ENCODE results near the gene KCNAB1.

KCNAB1 gene

DNA sequence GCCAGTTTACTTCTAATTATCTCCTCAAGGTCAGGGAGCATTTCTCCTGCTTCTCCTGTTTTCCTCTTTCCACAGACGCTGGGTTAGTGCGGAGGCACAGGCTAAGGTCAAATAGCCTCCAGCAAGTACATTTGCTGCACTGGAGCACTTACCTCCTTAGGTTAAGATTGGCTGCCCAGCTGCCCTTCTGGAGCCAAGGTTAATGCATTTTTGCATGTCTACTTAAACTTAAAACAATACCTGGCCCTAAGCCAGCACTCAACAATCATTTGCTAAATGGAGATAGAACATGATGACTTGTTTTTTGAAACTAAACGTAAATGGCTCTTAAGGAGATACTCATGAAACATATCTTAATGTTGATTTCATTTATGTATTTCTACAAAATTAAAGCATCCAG lies 351.1 kb downstream of the KCNAB1 start:
- DNase-seq = no peak
- Histone ChIP-seq H3K9me3 (replicated peaks; ENCODE audit: insufficient read depth, low read length) (no peaks in the 10 kb centered on the region), H2AFZ (ENCODE audit: low read length) (no peak overlapping the region)

DNA sequence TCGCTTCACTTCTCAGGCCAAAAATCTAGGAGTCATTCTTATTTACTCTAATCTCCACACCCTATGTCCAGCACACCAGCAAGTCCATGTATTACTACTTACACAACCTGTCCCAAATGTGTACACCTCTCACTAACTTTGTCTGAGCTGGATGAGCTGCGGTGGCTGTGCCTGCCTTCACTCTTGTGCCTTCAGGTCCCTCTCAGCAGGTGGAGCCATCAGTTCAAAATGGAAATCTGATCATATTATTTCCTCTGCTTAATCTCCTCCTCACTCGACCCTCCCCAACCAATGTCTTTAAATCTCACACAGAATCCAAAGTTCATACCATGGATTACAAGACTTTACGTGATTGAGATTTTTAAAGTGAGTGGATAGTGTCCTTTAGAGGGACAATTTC lies 351.8 kb downstream of the KCNAB1 start:
- TF ChIP-seq, protein P1, sequence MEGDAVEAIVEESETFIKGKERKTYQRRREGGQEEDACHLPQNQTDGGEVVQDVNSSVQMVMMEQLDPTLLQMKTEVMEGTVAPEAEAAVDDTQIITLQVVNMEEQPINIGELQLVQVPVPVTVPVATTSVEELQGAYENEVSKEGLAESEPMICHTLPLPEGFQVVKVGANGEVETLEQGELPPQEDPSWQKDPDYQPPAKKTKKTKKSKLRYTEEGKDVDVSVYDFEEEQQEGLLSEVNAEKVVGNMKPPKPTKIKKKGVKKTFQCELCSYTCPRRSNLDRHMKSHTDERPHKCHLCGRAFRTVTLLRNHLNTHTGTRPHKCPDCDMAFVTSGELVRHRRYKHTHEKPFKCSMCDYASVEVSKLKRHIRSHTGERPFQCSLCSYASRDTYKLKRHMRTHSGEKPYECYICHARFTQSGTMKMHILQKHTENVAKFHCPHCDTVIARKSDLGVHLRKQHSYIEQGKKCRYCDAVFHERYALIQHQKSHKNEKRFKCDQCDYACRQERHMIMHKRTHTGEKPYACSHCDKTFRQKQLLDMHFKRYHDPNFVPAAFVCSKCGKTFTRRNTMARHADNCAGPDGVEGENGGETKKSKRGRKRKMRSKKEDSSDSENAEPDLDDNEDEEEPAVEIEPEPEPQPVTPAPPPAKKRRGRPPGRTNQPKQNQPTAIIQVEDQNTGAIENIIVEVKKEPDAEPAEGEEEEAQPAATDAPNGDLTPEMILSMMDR (IDR thresholded peaks at IDR 0.05; ENCODE audit: low read length) = peak; percentile 53
- TF ChIP-seq EZH2 (optimal IDR thresholded peaks at IDR 0.05; ENCODE audit: low read depth, low read length) (no peak), EZH2phosphoT487 (IDR thresholded peaks at IDR 0.05; ENCODE audit: low read length) (no peak)
- Histone ChIP-seq H3K4me3 (ENCODE audit: low read length) (no peak overlapping the region), H3K79me2 (ENCODE audit: low read length) (no peaks in the 10 kb centered on the region), H2AFZ (ENCODE audit: low read length) (no peak overlapping the region), H3K4me2 (ENCODE audit: low read depth, low read length) (no peak overlapping the region), H3F3A (ENCODE audit: insufficient read depth, low read length) (no peaks in the 10 kb centered on the region), H3K9ac (ENCODE audit: low read length) (no peak overlapping the region), H3K27me3 (replicated peaks; ENCODE audit: insufficient read depth, low read length) (no peaks in the 10 kb centered on the region), H3K9me3 (replicated peaks; ENCODE audit: insufficient read depth, low read length) (no peaks in the 10 kb centered on the region), H3K36me3 (replicated peaks; ENCODE audit: insufficient read depth, low read length) (no peaks in the 10 kb centered on the region), H4K20me1 (ENCODE audit: insufficient read depth, low read length) (no peaks in the 10 kb centered on the region), H3K4me1 (ENCODE audit: low read length) (no peaks in the 10 kb centered on the region), H3K27ac (ENCODE audit: low read length) (no peak overlapping the region), H3K9me2 (replicated peaks; ENCODE audit: insufficient read depth, low read length) (no peaks in the 10 kb centered on the region)
- DNase-seq = peak; percentile 46

More for the DNA sequence above, 351.1 kb downstream of the KCNAB1 start:
- Histone ChIP-seq H3K36me3 (replicated peaks; ENCODE audit: insufficient read depth, low read length) (no peaks in the 10 kb centered on the region), H3K27me3 (replicated peaks; ENCODE audit: insufficient read depth, low read length) (no peaks in the 10 kb centered on the region), H4K20me1 (ENCODE audit: insufficient read depth, low read length) (no peaks in the 10 kb centered on the region), H3K79me2 (ENCODE audit: low read length) (no peaks in the 10 kb centered on the region), H3F3A (ENCODE audit: insufficient read depth, low read length) (no peaks in the 10 kb centered on the region), H3K4me3 (ENCODE audit: low read length) (no peak overlapping the region), H3K9me2 (replicated peaks; ENCODE audit: insufficient read depth, low read length) (no peaks in the 10 kb centered on the region), H3K4me2 (ENCODE audit: low read depth, low read length) (no peak overlapping the region), H3K4me1 (ENCODE audit: low read length) (no peaks in the 10 kb centered on the region), H3K9ac (ENCODE audit: low read length) (no peak overlapping the region), H3K27ac (ENCODE audit: low read length) (no peak overlapping the region)
- TF ChIP-seq EZH2 (optimal IDR thresholded peaks at IDR 0.05; ENCODE audit: low read depth, low read length) (no peak), EZH2phosphoT487 (IDR thresholded peaks at IDR 0.05; ENCODE audit: low read length) (no peak)
- TF ChIP-seq, protein P1 (IDR thresholded peaks at IDR 0.05; ENCODE audit: low read length) = no peak

- TF ChIP-seq EZH2phosphoT487 (IDR thresholded peaks at IDR 0.05; ENCODE audit: low read length) = no peak
- H3K27ac ChIP-seq (ENCODE audit: low read length) = no peak overlapping the region
- H3K27me3 ChIP-seq (replicated peaks; ENCODE audit: insufficient read depth, low read length) = no peaks in the 10 kb centered on the region
- no peaks in the 10 kb centered on the region for H3K9me2 ChIP-seq (replicated peaks; ENCODE audit: insufficient read depth, low read length)
- H3K4me2 ChIP-seq (ENCODE audit: low read depth, low read length) = no peak overlapping the region
- H3K79me2 ChIP-seq (ENCODE audit: low read length) = no peaks in the 10 kb centered on the region
- no peak overlapping the region for H3K9ac ChIP-seq (ENCODE audit: low read length)
- no peaks in the 10 kb centered on the region for H4K20me1 ChIP-seq (ENCODE audit: insufficient read depth, low read length)
- no peak for DNase-seq
- no peaks in the 10 kb centered on the region for H3F3A ChIP-seq (ENCODE audit: insufficient read depth, low read length)
- no peaks in the 10 kb centered on the region for H3K4me1 ChIP-seq (ENCODE audit: low read length)
- no peak overlapping the region for H2AFZ ChIP-seq (ENCODE audit: low read length)
- no peaks in the 10 kb centered on the region for H3K36me3 ChIP-seq (replicated peaks; ENCODE audit: insufficient read depth, low read length)
- H3K4me3 ChIP-seq (ENCODE audit: low read length) = no peak overlapping the region
- H3K9me3 ChIP-seq (replicated peaks; ENCODE audit: insufficient read depth, low read length) = no peaks in the 10 kb centered on the region
These were observed 352.3 kb downstream of the KCNAB1 start for GRCh38 chr3:156472684-156473083.

- no peak overlapping the region for H2AFZ ChIP-seq (ENCODE audit: low read length)
- no peak overlapping the region for H3K27ac ChIP-seq (ENCODE audit: low read length)
- H3K36me3 ChIP-seq (replicated peaks; ENCODE audit: insufficient read depth, low read length) = no peaks in the 10 kb centered on the region
- no peaks in the 10 kb centered on the region for H3K9me2 ChIP-seq (replicated peaks; ENCODE audit: insufficient read depth, low read length)
- no peak for DNase-seq
- no peaks in the 10 kb centered on the region for H3K4me1 ChIP-seq (ENCODE audit: low read length)
- H3K4me2 ChIP-seq (ENCODE audit: low read depth, low read length) = no peak overlapping the region
- H4K20me1 ChIP-seq (ENCODE audit: insufficient read depth, low read length) = no peaks in the 10 kb centered on the region
- H3K9ac ChIP-seq (ENCODE audit: low read length) = no peak overlapping the region
- no peaks in the 10 kb centered on the region for H3K79me2 ChIP-seq (ENCODE audit: low read length)
- H3K27me3 ChIP-seq (replicated peaks; ENCODE audit: insufficient read depth, low read length) = no peaks in the 10 kb centered on the region
- TF ChIP-seq EZH2 (optimal IDR thresholded peaks at IDR 0.05; ENCODE audit: low read depth, low read length) (no peak), EZH2phosphoT487 (IDR thresholded peaks at IDR 0.05; ENCODE audit: low read length) (no peak)
- TF ChIP-seq, protein P1 (IDR thresholded peaks at IDR 0.05; ENCODE audit: low read length) = no peak
- H3F3A ChIP-seq (ENCODE audit: insufficient read depth, low read length) = no peaks in the 10 kb centered on the region
- H3K9me3 ChIP-seq (replicated peaks; ENCODE audit: insufficient read depth, low read length) = no peaks in the 10 kb centered on the region
- H3K4me3 ChIP-seq (ENCODE audit: low read length) = no peak overlapping the region
These were observed 353.0 kb downstream of the KCNAB1 start for GRCh38 chr3:156473341-156473740.
